ENCODE measurements around the gene C4B.
A peak's percentile ranks its signal among the peaks of the same experiment; 100 is the strongest.

C4B gene

GRCh38 chr6:31970604-31971271 is 43.9 kb upstream of the C4B start (continued):
- TF ChIP-seq OSR2 (tag by site-specific recombination; IDR thresholded peaks at IDR 0.05) (no peak), ZNF341 (tag by site-specific recombination; IDR thresholded peaks at IDR 0.05; ENCODE audit: low read depth) (0 out of 2 replicates have a peak, but pooled peaks have one; percentile 11), ZSCAN23 (tag by site-specific recombination; IDR thresholded peaks at IDR 0.05) (no peak), ZNF791 (tag by site-specific recombination; IDR thresholded peaks at IDR 0.05) (no peak), SP7 (tag by site-specific recombination; IDR thresholded peaks at IDR 0.05) (no peak), ZNF768 (tag by site-specific recombination; IDR thresholded peaks at IDR 0.05) (no peak), GFI1B (tag by site-specific recombination; IDR thresholded peaks at IDR 0.05) (no peak), ZNF558 (tag by site-specific recombination; IDR thresholded peaks at IDR 0.05) (0 out of 2 replicates have a peak, but pooled peaks have one; percentile 17), ZBTB20 (tag by site-specific recombination; IDR thresholded peaks at IDR 0.05) (peak; percentile 12; the same call in 1 of the 2 replicates), ZNF146 (tag by site-specific recombination; IDR thresholded peaks at IDR 0.05) (no peak), ZFP69B (tag by site-specific recombination; IDR thresholded peaks at IDR 0.05) (no peak)
- TF ChIP-seq, protein P1, sequence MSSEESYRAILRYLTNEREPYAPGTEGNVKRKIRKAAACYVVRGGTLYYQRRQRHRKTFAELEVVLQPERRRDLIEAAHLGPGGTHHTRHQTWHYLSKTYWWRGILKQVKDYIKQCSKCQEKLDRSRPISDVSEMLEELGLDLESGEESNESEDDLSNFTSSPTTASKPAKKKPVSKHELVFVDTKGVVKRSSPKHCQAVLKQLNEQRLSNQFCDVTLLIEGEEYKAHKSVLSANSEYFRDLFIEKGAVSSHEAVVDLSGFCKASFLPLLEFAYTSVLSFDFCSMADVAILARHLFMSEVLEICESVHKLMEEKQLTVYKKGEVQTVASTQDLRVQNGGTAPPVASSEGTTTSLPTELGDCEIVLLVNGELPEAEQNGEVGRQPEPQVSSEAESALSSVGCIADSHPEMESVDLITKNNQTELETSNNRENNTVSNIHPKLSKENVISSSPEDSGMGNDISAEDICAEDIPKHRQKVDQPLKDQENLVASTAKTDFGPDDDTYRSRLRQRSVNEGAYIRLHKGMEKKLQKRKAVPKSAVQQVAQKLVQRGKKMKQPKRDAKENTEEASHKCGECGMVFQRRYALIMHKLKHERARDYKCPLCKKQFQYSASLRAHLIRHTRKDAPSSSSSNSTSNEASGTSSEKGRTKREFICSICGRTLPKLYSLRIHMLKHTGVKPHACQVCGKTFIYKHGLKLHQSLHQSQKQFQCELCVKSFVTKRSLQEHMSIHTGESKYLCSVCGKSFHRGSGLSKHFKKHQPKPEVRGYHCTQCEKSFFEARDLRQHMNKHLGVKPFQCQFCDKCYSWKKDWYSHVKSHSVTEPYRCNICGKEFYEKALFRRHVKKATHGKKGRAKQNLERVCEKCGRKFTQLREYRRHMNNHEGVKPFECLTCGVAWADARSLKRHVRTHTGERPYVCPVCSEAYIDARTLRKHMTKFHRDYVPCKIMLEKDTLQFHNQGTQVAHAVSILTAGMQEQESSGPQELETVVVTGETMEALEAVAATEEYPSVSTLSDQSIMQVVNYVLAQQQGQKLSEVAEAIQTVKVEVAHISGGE (tag by site-specific recombination; conservative IDR thresholded peaks at IDR 0.05; ENCODE audit: low read depth) = no peak
- TF ChIP-seq, protein P2, sequence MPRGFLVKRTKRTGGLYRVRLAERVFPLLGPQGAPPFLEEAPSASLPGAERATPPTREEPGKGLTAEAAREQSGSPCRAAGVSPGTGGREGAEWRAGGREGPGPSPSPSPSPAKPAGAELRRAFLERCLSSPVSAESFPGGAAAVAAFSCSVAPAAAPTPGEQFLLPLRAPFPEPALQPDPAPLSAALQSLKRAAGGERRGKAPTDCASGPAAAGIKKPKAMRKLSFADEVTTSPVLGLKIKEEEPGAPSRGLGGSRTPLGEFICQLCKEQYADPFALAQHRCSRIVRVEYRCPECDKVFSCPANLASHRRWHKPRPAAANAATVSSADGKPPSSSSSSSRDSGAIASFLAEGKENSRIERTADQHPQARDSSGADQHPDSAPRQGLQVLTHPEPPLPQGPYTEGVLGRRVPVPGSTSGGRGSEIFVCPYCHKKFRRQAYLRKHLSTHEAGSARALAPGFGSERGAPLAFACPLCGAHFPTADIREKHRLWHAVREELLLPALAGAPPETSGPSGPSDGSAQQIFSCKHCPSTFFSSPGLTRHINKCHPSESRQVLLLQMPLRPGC (tag by site-specific recombination; IDR thresholded peaks at IDR 0.05) = no peak
- TF ChIP-seq, protein P3, sequence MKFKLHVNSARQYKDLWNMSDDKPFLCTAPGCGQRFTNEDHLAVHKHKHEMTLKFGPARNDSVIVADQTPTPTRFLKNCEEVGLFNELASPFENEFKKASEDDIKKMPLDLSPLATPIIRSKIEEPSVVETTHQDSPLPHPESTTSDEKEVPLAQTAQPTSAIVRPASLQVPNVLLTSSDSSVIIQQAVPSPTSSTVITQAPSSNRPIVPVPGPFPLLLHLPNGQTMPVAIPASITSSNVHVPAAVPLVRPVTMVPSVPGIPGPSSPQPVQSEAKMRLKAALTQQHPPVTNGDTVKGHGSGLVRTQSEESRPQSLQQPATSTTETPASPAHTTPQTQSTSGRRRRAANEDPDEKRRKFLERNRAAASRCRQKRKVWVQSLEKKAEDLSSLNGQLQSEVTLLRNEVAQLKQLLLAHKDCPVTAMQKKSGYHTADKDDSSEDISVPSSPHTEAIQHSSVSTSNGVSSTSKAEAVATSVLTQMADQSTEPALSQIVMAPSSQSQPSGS (tag by site-specific recombination; IDR thresholded peaks at IDR 0.05; ENCODE audit: low read depth) = peak; percentile 34; the same call in 1 of the 2 replicates

- ChIA-PET POLR2A (interaction anchor here (0.6 to 4.6 kb wide), 28 partner anchors 9 to 1000 kb away, joined by 3 to 64 read pairs (median 5); partner anchors contain the start of genes C6orf47, CLIC1, CSNK2B and EHMT2), CTCF (interaction anchor here (0.6 to 2.1 kb wide), 5 partner anchors 10 to 1787 kb away, joined by 3 to 10 read pairs (median 4); partner anchors contain the start of genes NELFE and SKIC2)
- Histone ChIP-seq H3K9me3 (ENCODE audit: control insufficient read depth, insufficient read depth, low read depth, low read length) (no peaks in the 10 kb centered on the region), H3K4me1 (ENCODE audit: control insufficient read depth, insufficient read depth, low read length) (peaks cover 5% of the 10 kb centered on the region), H3K4me3 (ENCODE audit: low read depth, low read length) (peak overlapping the region; percentile 83), H3K36me3 (ENCODE audit: control insufficient read depth in 2 of 2, insufficient read depth in 1 of 2, low read length in 2 of 2) (peaks cover 3 to 50% of the 10 kb centered on the region in 2 experiments; a peak in 2 of 3 replicates), H3K27ac (ENCODE audit: extremely low read depth, low read depth, low read length) (peak overlapping the region; percentile 74)
- TF ChIP-seq HOXC10 (CRISPR knock-in tag; IDR thresholded peaks at IDR 0.05) (no peak; the same call in 1 of the 2 replicates), BCL11A (tag by site-specific recombination; IDR thresholded peaks at IDR 0.05; ENCODE audit: low read depth) (peak; percentile 78; the same call in 1 of the 2 replicates), ZSCAN30 (tag by site-specific recombination; IDR thresholded peaks at IDR 0.05) (0 out of 2 replicates have a peak, but pooled peaks have one; percentile 67), ZBTB20 (tag by site-specific recombination; IDR thresholded peaks at IDR 0.05) (0 out of 2 replicates have a peak, but pooled peaks have one; percentile 7), ZNF335 (tag by site-specific recombination; conservative IDR thresholded peaks at IDR 0.05) (peak; percentile 89), MZF1 (tag by site-specific recombination; IDR thresholded peaks at IDR 0.05; ENCODE audit: borderline replicate concordance) (0 out of 2 replicates have a peak, but pooled peaks have one; percentile 44), ZNF121 (tag by site-specific recombination; IDR thresholded peaks at IDR 0.05) (no peak), ZNF394 (tag by site-specific recombination; IDR thresholded peaks at IDR 0.05; ENCODE audit: borderline replicate concordance) (peak; percentile 84), ZNF391 (tag by site-specific recombination; IDR thresholded peaks at IDR 0.05; ENCODE audit: borderline replicate concordance, low read depth) (peak; percentile 91; the same call in 1 of the 2 replicates), KLF16 (tag by site-specific recombination; IDR thresholded peaks at IDR 0.05) (no peak; the same call in 1 of the 2 replicates), ZNF837 (tag by site-specific recombination; IDR thresholded peaks at IDR 0.05) (no peak), ZNF223 (tag by site-specific recombination; IDR thresholded peaks at IDR 0.05) (peak; percentile 65; the same call in 1 of the 2 replicates), ZBTB17 (tag by site-specific recombination; IDR thresholded peaks at IDR 0.05) (peak; percentile 90), ZNF555 (tag by site-specific recombination; conservative IDR thresholded peaks at IDR 0.05) (no peak), ZNF311 (tag by site-specific recombination; IDR thresholded peaks at IDR 0.05; ENCODE audit: borderline replicate concordance) (no peak)
Measured at GRCh38 chr6:31971279-31971992, 43.2 kb upstream of the C4B start.
